ENCODE data around the gene STK33.

The STK33 gene

DNA sequence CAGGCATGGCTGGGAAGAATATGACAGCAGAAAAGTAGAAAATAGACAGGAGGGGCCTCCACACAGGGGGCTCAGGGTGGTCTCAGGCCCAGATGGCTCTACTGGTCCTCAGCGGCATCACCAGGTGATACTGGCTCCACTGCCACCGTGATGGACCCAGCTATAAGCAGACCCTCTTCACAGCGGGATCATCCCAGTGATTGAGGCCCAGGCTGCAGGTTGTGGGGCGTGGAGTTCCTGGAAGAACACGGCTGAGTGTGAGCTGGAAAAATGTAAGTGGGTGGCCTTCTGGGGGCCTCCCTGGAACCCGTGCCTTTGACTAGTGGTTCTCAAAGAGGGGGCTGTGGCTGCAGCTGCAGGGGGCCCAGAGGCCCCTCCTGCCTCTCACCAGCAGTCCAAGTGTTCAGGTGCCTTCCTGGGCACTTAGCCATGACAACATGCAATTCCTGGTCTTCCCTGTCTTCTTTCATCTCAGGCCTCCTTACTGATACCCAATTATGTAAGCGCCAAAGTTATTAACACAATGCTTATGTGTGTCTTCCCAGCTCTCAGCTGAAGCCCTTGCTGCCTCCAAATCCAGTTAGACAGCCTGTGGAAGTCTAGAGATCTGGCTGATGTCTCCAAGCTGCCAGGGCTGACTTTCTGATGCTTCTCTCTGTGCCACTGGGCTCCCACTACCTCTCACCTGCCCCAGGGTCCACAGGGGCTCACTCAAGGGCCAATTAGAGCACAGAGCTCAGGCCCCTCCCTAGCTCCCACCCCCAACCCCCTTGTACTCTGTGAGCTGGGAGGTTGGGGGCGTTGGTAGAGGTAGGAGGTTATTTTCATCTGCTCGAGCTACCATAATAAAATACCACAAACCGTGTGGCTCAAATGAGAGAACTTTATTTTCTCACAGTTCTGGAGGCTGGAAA, 220.3 kb downstream of the STK33 start:
- no peak for DNase-seq (ENCODE audit: low spot score)

- DNase-seq (ENCODE audit: low spot score) = no peak
Observed at GRCh38 chr11:8372641-8373381, 221.2 kb downstream of the STK33 start.

DNA sequence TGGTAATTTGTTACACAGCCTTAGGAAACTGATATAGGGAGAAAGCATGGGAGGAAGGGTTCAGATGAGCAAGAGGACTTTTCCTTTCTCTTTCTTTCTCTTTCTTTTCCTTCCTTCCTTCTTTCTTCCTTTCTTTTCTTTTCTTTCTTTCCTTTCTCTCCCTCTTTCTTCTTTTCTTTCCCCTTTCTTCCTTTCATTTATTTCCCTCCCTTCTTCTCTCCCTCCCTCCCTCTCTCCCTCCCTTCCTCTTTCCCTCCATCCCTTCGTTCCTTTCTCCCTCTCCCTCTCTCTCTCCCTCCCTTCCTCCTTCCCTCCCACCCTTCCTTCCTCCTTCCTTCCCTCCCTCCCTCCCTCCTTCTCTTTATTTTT, 222.5 kb downstream of the STK33 start:
- DNase-seq (ENCODE audit: low spot score) = no peak

GRCh38 chr11:8370812-8371515, 223.1 kb downstream of the STK33 start:
- DNase-seq (ENCODE audit: low spot score) = no peak

DNA sequence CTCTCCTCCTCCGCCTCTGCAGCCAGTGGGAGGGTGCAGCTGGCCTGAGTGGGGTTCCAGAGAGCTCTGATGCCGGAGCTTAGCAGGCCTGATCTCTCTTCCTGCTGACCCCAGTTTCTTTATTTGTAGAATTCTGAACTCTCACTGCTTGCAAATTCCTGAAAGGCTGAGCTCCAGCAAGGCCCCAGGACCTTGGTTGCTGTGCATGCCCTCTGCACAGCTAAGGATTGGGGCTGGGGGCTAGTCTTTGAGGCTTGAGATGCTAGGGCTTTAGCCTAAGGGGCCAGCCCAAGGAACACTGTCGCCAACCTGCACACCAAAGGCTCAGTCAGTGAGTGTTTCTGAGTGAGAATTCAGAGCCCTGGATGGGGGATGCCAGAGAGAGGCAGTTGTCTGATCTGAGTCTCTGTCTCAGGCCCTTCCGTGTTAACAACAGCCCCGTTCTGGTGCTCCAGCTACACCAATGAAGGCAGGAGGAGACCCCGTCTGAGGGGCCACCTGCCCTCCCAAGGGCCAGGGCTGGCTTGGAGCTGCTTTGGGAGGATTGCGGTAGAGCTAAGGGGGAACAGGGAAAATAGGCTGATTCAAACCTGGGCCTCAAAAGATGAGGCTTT, 224.3 kb downstream of the STK33 start:
- no peak for DNase-seq (ENCODE audit: low spot score)

- DNase-seq (ENCODE audit: low spot score) = no peak
Observed at GRCh38 chr11:8368772-8369171, 225.3 kb downstream of the STK33 start.

- DNase-seq (ENCODE audit: low spot score) = no peak
Observed at GRCh38 chr11:8368194-8368593, 225.8 kb downstream of the STK33 start.

DNA sequence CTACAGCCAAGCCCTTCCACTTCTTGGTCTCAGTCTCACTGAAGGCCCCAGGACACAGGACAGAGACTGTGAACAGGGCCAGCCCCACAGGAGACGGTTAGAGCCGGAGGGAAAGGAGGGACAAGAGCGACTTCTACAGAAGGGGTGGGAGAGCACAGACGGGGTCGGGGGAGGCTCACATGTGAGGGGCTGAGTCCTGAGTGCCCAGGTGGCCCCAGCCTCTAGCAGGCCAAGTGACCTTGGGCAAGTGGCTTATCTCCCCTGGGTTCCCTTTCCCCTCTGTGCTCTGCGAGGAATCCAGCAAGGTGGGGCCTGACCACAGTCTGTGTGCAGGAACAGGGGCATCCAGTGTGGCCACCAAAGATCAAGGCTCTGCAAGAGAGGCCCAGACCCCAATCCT, 227.7 kb downstream of the STK33 start:
- no peak for DNase-seq (ENCODE audit: low spot score)

DNA sequence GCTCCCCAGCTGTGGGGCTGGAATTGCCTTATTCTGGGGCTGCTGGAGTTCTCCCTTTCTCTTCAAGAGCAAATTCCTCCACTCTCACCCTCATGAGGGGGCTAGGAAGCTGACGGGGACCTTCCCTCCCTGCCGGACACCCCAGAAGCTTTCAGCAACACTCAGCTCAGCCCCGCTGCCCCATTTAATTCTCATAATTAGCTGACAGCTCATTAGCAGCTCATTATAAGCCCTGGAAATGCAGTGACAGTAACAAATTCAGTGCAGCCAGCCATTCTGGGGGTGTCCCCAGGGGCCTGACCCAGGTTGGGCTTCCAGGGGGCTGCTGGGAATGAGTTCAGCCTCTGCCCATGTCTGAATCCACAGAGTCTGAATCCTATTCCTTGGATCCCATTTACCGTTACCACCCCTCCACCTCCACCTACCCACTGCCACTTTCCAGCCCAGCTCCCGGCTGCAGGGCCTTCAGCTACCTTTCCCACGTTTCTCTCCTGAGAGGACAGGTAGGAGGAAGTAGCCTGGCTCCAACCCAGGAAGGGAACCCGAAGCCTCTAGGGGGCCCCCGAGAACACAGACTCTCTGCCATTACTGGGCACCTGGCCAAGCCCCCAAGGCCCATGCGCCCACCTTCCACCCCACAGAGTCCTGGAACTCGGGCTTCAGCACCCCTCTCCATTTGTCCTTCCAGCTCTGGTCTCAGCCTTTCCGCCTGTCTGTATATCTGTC, 228.6 kb downstream of the STK33 start:
- no peak for DNase-seq (ENCODE audit: low spot score)

GRCh38 chr11:8363921-8364320, 230.1 kb downstream of the STK33 start:
- no peak for DNase-seq (ENCODE audit: low spot score)

GRCh38 chr11:8362899-8363298, 231.1 kb downstream of the STK33 start:
- DNase-seq (ENCODE audit: low spot score) = no peak

- DNase-seq (ENCODE audit: low spot score) = no peak
Observed at GRCh38 chr11:8362491-8362890, 231.5 kb downstream of the STK33 start.

DNA sequence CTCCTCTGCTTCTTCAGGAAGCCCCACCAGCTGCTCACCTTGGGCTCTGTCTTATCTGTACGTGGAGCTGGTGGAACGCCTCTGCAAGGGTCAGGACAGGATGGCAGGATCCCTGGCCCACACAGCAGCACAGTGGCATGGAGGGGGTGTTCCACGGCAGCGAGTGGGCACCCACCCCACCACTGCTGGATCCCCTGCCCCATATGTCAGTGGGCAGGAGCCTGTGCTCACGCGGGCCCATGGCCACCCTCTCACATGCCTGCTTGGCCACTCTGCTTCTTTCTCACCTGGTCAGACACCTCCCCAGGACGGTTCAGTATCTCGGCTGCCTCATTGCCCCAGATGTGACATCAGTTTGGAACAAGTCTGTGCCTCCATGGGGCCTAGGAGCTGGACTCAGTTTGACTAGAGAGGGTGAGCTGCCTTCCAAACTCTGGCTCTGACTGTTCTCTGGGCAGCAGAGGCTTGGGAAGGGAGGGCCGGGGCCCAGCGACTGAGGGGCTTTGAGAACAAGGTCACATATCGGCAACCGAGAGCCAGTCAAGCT, 232.3 kb downstream of the STK33 start:
- no peak for DNase-seq (ENCODE audit: low spot score)

DNA sequence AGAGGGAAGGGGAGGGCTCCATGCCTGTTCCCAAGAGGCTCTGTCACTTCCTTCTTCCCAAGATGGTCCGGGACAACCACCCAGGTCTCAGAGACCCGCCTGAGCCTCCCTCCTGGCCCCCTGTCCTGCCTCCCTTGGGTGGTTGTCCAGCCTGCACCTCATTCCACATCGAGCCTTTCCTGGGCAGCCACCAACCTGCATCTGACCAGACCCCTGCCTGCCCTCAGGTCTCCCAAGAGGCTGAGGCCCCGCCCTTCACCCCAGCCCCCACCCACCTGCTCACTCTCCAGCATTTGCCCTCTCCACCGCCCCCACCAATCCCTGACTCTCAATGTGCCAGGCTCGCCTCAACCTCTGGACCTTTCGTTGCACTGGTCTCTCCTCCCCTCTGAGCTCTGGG, 232.8 kb downstream of the STK33 start:
- no peak for DNase-seq (ENCODE audit: low spot score)

DNA sequence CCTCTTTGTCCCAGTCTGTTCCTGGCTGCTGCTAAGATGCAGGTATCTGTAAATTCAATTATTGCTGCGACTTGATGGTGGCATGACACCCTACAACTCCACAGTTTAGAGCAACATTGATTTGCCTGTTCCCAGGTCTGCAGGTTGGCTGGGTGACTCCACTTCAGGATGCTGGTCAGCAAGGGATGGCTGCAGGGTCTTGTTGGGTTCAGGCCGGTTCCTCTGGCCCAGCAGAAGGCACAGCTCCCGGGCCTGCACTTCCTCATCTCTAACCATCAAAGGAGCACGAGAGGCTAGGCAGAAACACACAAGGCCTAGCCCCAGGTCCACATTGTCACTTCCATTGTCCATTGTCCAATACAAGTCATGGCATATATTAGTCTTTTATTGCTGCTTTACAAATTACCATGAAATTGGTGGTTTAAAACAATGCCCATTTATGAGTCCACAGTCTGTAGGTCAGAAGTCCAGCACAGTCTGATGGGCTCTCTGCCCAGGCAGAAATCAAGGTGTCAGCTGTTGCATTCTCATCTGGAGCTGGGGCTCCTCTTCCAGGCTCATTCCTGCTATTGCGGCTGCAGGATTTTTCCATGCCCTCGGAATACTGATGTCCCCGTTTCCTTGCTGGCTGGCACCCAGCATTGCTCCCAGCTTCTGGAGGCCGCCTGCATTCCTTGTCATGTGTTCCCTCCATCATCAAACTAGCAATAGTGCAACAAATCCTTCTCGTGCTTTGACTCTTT, 233.8 kb downstream of the STK33 start:
- no peak for DNase-seq (ENCODE audit: low spot score)

DNA sequence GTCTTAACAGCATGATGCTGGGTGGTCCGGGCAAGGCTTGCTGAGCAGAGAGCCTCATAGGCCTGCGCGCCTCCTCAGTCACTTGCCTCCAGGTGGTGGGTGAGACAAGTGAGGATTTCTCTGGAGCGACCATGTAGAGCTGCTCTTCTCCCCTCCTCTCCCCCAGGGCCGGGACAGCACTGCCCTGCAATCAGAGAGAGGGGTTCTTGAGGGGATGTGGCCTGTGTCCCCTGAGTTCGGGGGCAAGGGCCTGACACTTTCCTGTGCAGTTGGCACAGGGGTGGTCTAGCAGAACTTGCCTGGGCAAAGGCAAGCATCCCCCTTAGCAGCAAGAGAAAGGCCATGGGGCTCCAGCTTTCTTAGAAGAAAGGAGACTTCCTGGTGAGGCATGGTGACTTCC, 234.5 kb downstream of the STK33 start:
- no peak for DNase-seq (ENCODE audit: low spot score)

GRCh38 chr11:8357891-8358566, 236.0 kb downstream of the STK33 start:
- DNase-seq (ENCODE audit: low spot score) = no peak

DNA sequence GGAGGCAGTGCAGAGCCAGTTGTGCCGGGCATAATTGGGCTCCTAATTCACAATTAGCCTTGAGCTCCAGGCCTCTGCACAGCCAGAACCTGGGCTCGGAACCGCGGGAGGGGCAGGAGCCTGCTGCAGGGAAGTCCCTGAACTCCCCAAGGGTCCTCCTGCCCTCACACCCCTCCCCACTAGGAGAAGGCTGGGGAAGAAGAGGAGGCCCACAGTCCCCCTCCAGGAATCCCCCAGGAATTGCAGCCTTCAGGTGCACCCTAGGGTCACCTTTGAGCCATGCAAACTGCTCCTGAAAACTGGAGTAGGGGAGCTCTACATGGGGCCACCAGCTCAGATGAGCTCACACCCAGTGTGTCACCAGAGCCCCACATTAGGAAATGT, 236.5 kb downstream of the STK33 start:
- no peak for DNase-seq (ENCODE audit: low spot score)

GRCh38 chr11:8356721-8357504, 237.1 kb downstream of the STK33 start:
- DNase-seq (ENCODE audit: low spot score) = no peak
